GM19193 (cell line): ENCODE measurements around the gene MED27.

Source experiments
- POLR2A ChIP-seq: IDR thresholded peaks from 4 replicates; pipeline ENCODE4 v1.6.1; 2011; ENCODE audit not compliant: insufficient read depth, insufficient read length; ENCODE audit errors: extremely low read depth

MED27 gene, protein sequence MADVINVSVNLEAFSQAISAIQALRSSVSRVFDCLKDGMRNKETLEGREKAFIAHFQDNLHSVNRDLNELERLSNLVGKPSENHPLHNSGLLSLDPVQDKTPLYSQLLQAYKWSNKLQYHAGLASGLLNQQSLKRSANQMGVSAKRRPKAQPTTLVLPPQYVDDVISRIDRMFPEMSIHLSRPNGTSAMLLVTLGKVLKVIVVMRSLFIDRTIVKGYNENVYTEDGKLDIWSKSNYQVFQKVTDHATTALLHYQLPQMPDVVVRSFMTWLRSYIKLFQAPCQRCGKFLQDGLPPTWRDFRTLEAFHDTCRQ

DNA sequence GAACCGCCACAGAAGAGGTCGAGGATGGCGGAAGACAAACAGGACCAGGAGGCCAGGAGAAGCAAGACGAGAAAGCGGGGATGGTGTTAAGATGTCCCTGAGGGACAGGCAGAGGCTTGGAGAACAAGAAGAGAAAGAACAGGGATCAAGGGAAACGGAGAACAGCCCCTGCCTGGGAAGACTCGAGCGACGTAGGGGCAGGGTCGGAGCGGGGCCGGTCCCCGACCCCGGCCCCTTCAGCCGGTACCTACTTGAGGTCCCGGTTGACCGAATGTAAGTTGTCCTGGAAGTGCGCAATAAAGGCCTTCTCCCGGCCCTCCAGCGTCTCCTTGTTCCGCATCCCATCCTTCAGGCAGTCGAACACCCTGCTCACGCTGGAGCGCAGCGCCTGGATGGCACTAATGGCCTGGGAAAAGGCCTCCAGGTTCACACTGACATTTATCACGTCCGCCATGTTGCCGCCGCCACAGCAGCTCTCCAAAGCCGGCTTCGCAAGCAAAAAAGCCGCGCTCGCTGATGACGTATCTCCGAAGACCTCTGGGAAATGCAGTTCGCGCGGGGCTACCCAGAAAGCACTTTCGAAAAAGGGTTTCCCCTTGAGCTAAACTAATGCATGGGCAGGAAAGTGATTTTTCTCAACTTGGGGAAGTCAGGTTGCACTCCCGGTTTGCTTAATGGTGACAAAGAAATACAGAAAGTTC lies at the start of gene MED27:
MED27 (minus strand) TSS at position 477 of the 701 bp plus-strand sequence; CDS start at position 454, 23 bp downstream.
- TF ChIP-seq POLR2A: peak; percentile 69

DNA sequence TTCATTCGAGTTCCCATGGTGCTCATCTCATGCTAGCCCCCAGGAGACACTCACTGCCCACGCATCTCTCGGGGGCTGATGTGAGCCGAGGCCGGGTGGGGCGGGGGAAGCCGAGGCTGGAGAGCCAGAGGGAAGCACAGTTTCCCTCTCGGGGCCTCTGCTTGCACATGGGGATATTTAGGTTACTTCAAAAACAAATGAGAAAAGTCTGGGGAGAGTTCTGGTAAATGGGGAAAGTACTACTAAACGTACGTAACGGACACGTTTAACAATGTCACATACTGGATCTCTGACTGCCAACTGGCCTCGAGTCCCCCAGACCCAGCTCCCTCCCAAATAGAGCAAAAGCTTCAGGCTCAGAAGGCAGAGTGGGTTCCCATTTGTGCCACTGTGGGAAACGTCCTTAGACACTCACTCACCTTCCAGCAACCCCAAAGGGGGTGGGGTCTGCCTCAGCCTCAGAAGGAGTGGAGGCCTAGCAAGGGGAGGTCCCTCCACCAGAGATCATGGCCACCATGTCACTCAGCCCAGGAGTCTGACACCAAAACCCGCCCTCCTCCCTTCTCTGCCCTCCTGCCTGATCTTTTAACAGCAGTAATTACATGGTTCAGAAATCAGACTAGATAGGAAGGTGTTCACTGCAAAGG lies 48.3 kb upstream of the MED27 start:
- no peak for TF ChIP-seq POLR2A

DNA sequence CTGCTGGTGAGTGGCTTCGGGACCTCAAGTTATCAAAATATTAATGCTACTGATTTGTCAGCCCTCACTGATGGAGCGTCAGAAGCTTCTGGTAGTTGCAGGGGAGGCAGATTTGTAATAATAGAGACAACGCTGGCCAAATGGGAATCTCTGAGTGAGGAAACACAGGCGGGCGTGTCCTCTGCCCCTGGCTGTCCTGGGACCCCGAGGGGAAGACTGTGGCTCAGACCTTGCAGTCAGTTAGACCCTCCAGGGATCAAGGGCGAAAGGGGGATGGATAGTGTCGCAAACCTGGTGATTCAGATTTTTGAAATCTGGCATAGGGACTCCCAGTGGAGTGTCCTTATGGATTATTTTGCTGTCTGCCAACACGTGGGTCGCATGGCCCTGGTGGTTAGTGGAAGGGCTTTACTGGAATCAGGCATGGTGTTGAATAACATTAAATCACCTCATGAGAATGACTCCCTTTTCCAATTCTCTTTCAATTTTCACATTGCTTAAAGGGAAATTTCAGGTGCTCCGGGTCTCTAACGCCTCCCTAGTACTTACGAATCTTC lies 47.1 kb upstream of the MED27 start:
- TF ChIP-seq POLR2A: no peak

DNA sequence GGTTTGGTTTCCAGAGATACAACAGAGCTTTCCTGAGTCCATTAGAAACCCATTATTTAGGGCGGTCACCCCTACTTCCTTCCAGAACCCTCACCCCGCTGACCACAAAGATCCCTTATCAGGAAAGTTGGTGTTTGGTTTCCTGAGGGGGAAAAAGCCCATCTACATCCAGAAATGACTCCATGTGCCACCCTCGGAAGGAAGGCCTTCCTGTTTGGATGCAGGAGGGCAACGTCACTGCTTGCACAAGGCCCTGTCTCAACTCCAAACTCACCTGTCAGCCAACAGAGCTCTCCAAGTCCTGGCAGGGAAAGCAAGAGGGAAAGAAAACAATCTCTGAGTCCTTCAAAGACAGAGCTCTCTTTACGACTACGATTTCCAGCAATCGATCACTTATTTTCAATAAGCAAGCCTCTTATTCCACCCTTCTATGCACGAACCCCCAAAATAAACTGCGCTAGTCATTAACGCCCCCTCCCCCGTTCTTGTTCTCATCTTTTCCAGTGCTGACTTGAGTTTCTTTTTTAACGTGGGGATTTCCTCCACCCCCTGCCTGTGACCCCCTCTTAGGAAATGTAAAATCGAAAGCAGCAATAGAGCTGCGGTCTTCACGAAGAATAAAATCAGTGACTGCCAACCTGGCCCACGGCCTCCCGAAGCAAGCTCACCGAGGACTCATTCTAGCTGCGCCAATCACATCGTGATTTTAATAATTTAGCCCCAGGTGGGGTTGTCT lies 46.4 kb upstream of the MED27 start:
- TF ChIP-seq POLR2A: no peak

DNA sequence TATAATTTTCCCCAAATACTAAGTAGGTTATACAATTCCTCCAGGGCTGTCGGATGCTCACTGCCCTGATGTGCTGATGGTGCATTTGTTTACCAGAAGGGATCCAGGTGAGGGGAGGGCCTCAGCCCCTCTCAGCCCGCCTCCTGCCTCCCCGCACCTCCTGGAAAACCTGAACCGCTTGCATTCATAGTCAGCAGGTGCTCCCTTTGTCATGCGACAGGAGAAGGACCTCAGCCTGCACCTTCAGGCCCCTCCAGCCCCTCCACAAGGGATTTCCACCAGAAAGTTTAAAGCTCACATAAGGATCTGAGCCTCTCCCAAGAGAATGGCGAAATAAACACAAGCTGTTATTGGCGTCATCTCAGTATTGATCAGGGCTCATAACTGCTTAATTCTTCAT lies 45.7 kb upstream of the MED27 start:
- TF ChIP-seq POLR2A: no peak

DNA sequence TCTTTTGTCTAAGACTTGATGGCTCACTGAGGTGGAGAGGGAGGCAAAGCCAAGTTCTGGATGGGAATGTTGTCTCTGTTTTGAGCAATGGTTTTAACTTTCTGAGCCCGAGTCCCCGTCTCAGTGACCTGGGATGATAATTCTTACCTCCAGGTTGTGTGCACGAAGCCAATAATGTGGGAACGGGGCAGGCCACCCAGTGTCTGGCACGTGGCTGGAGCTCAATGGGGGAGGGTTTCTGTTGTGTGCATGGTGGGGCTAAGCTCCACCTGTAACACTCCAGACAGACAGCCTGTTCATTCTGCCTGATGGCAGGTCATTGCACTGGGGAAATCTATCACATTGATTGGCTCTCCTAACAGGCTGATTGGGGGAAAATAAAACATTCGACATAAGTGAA lies 45.1 kb upstream of the MED27 start:
- no peak for TF ChIP-seq POLR2A

DNA sequence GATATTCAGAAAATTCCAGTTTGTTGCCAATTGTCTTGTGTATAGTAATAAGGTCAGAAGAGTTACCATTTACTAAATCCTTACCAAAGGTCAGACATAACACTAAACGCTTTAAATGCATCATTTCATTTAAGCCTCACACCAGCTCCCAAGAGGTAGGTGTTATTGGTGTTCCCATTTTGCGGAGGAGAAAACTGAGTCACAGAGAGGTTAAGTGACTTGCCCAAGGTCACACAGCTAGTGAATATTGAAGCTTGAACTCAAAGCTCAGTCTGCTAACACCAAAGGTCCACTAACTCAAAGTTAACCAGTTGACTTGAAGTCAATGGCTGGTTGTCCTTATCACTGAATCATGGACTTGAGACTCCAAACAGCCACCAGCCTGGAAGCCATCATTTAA lies 41.4 kb upstream of the MED27 start:
- no peak for TF ChIP-seq POLR2A

DNA sequence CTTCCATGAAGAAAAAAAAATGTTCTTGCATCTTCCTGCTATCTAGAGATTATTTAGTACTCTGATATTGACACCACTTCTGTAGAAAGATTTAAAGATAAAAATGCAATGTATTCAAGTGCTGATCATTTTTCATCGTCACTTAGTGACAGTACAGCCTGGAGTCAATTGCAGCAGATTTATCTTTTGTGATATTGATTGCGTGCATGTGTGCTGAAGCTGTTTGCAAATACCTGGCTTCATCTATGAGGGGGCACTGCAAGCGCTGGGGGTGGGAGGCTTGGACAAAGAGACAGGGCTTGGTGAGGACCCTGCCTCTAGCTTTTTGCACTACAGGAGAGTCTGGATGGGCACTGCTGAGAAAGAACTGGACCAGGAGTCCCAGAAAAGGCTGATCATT lies 38.0 kb upstream of the MED27 start:
- TF ChIP-seq POLR2A: no peak

DNA sequence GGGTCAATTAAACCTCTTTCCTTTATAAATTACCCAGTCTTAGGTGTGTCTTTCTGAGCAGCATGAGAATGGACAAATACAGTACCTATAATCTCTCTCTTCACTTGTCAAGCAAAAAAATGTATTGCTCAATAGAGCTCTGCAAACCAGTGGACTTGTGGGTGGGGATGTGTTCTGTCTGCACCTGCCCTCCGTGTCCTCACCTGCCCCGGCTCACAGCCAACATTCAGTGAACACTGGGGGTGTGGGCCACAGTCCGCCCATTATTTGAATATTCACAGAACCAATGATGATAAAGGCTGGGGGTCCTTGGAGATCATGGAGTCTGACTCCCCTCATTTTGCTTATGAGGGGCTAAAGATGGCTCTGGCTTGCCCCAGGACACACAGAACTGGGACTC lies 36.9 kb upstream of the MED27 start:
- TF ChIP-seq POLR2A: no peak

DNA sequence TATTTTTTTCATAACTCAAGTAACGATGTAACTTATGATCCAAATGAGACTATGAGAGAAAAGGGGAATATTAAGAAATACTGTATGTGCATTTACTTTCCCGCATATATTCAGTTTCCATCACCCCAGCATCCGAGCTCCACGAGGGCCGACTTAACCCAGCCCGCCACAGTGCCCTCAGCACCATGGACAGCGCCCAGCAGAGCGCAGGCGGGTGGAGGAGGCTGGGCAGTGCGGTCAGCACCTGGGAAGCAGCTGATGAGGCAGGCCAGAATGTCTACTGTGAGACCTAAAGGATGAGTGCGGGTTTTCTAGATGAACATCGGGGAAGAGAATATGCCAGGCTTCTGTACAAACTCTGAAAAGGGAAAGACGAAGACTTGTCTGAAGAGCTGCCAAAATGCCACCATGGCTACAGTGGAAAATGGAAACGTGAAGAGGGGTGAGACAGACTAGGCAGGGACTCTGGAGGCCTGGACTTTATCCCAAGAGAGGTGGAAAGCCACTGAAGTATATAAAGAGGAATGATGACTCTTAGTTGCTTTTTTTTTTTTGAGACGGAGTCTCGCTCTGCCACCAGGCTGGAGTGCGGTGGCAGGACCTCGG lies 34.5 kb upstream of the MED27 start:
- no peak for TF ChIP-seq POLR2A

DNA sequence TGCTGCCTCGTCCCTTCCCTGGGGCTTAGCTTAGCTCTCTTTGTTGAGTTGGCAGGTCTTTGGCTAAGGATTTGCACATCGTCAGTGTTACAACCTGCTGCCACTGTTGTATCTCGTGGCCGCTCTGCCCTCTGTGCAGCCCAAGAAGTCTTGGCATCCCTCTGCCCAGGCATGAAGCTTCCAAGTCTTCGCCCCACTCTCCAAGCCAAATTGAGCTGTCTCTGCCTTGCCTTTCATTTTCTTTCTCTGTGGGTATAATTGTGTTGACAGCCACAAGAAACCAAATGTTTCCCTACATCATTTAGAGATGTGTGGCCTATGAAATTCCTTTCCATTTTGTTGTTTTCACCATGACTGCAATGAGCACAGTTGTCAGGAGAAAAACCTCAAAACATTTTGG lies 29.6 kb upstream of the MED27 start:
- TF ChIP-seq POLR2A: no peak

DNA sequence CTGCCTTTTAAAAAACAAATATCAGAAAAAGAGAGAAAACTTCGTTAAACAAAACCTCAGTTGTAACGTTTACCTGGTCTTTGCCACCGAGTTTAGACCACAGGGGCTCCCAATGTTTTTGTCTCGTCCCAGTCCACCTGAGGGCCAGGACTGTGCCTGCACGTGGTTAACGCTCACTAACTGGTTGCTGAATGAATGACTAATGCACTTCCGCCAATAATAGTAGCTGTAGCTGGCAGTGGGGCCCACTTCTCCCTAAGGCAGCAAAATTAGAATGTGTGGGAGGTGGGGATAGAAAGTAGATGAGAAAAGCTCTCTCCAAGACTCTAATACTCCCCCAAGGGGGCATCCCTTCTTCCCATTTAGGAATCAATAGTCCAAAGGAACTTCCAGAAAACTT lies 29.1 kb upstream of the MED27 start:
- TF ChIP-seq POLR2A: no peak

DNA sequence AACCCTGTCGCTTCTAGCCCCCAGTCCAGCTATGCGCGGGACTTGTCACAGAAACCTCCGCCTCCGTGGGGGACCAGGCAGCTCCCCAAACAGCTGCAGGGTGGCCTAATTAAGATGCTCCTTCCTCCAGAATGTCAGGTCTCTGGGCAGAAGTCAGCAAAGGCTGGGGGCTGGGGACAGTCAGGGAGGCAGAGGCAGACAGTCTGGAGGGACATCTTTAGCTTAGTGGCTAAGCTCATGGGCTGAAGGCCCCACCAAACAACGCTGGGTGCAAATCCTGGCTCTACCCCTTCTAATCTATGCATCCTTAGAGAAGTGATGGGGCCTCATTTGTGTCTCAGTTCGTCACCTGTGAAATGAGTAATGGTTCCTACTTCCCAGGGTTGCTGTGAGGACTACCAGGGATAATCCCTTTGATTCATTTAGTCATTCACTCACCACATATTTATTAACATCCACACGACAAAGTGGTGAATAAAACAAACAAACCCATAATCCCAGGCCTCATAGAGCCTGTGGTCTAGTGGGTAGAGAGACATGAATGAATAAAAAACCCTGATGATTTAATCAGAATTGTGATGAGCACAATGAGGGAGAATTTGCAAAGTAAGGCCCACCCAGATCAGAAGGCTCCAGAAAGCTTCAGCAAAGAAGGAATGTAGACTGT lies 20.2 kb upstream of the MED27 start:
- no peak for TF ChIP-seq POLR2A

DNA sequence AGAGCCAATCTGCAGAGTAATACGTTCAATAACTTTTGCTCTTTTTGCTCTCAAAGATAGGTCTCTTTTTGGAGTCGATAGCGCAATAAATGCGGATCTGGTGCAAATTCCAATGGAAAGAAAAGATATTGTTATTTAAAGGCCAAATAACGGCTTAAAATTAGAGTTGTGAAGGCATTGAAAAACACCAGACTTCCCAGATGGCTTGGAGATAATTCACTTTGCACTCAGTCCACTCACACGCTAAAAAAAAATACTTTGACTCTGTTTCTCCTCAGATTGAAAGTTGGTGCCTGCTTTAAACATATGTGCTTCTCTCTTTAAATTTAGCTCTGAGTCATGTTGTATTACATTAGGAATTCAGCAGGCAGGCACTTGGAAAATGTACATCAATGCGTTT lies 19.5 kb upstream of the MED27 start:
- TF ChIP-seq POLR2A: no peak

DNA sequence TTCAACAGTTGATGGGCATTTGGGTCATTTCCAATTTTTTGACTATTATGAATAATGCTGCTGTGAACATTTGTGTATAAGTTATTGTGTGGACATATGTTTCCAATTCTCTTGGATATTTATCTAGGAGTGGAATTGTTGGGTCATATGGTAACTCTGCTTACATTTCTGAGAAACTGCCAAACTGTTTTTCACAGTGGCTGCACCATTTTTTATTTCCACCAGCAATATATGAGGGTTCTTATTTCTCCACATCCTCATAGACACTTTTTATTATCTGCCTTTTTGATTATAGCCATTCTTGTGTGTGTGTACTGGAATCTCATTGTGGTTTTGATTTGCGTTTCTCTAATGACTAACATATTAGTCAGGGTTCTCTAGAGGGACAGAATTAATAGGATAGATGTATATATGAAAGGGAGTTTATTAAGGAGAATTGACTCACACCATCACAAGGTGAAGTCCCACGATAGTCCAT lies 14.7 kb upstream of the MED27 start:
- no peak for TF ChIP-seq POLR2A

DNA sequence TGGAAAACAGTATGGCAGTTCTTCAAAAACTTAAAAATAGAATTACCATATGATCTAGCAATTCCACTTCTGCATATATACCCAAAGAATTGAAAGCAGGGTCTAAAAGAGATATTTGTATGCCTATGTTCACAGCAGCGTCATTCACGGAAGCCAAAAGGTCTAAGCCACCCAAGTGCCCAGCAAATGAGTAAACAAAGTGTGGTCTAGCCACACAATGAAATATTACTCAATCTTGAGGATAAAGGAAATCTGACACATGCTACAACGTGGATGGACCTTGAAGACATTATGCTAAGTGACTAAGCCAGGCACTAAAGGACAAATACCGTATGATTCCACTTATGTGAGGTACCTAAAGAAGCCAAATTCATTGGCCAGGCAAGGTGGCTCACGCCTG lies 11.1 kb upstream of the MED27 start:
- TF ChIP-seq POLR2A: no peak
